Left lung (tissue), 10 donors: ENCODE results near the gene NAALADL2. TPM values are rescaled to one million over a fixed set of nuclear protein-coding genes. Genes with fewer than 3 reads are reported as not detected.

Source experiments
- ATAC-seq: fragments of 200-7000 bp; cut with Tn5 transposase; one replicate; pipeline ENCODE4 v1.9.1; 2020; ENCODE audit warnings: moderate library complexity
- DNase-seq, 4 donors: peaks; one replicate each; pipeline ENCODE4 v3.0.0-alpha.2; 2013 to 2020
- H3K27ac ChIP-seq, 2 donors: fragments of 200-600 bp; sonication (generic) in 1 of 2; one replicate each; pipeline versions ENCODE4 v1.5.0 to v1.8.0; 2020 to 2021
- H3K27me3 ChIP-seq, 2 donors: fragments of 200-600 bp; sonication (generic) in 1 of 2; one replicate each; pipeline versions ENCODE4 v1.5.0 to v1.8.0; 2020 to 2021
- H3K36me3 ChIP-seq, 2 donors: fragments of 200-600 bp; sonication (generic) in 1 of 2; one replicate each; pipeline versions ENCODE4 v1.5.0 to v1.8.0; 2020 to 2021
- H3K4me1 ChIP-seq, 2 donors: fragments of 200-600 bp; one replicate each; pipeline ENCODE4 v1.8.0; 2021
- H3K4me3 ChIP-seq, 2 donors: fragments of 200-600 bp; sonication (generic) in 1 of 2; one replicate each; pipeline versions ENCODE4 v1.5.0 to v1.8.0; 2020 to 2021; ENCODE audit warnings: mild to moderate bottlenecking in 1 of 2
- H3K9me3 ChIP-seq, 2 donors: fragments of 200-600 bp; sonication (generic) in 1 of 2; one replicate each; pipeline versions ENCODE4 v1.5.0 to v1.8.0; 2020 to 2021
- CTCF ChIP-seq, 2 donors: fragments of 200-600 bp; sonication (generic) in 1 of 2; IDR thresholded peaks; one replicate each; pipeline versions ENCODE4 v1.5.0 to v1.8.0; 2021; ENCODE audit warnings: antibody characterized with exemption in 2 of 2
- intact Hi-C, 2 donors: fragments of 100-400 bp; cut with DNase I; formaldehyde crosslinking; loops; one replicate each; pipeline versions ENCODE4 v1.11.2 to v1.14.2; 2022
- polyA plus RNA-seq, 6 donors: library from polyadenylated mRNA; unstranded; fragments of 120-200 nt; gene quantifications; one replicate each; pipeline ENCODE4 v1.2.1, GENCODE V29; 2013; ENCODE audit not compliant: insufficient read length in 6 of 6
- total RNA-seq, 2 donors: library from RNA; stranded (reverse); fragmentation: NEBNext Ultra II Directional; extraction: Animal tissue kit (Norgen Biotek cat#: 25700); gene quantifications; one replicate each; pipeline ENCODE4 v1.2.1, GENCODE V29; 2021
- donor health status: DM: no; HTN: yes; CAD: no.
- donor health status: DM: no; HTN: no; CAD: no.

NAALADL2 gene
- total and polyA plus RNA-seq, 8 donors: 9.8 to 23.3 (median 17.8) TPM

GRCh38 chr3:175617247-175617646, 758.1 kb downstream of the NAALADL2 start:
- H3K36me3 ChIP-seq: no peaks in the 10 kb centered on the region
- no peaks in the 10 kb centered on the region for H3K27me3 ChIP-seq
- H3K9me3 ChIP-seq: peaks cover 0 to 16% of the 10 kb centered on the region in 2 donors
- ATAC-seq: no peak
- no peaks in the 10 kb centered on the region for H3K4me1 ChIP-seq
- TF ChIP-seq CTCF (IDR thresholded peaks at IDR 0.05): no peak
- no peak overlapping the region for H3K27ac ChIP-seq
- no peak overlapping the region for H3K4me3 ChIP-seq
- no peak for DNase-seq
- intact Hi-C loops: no loop called here

GRCh38 chr3:175619369-175619768, 760.2 kb downstream of the NAALADL2 start:
- H3K27ac ChIP-seq: no peak overlapping the region
- no peaks in the 10 kb centered on the region for H3K4me1 ChIP-seq
- no peak for TF ChIP-seq CTCF (IDR thresholded peaks at IDR 0.05)
- H3K4me3 ChIP-seq: no peak overlapping the region
- ATAC-seq (no peak), DNase-seq (no peak)
- intact Hi-C loops: no loop called here
- peaks cover 0 to 16% of the 10 kb centered on the region in 2 donors for H3K9me3 ChIP-seq
- no peaks in the 10 kb centered on the region for H3K36me3 ChIP-seq
- H3K27me3 ChIP-seq: no peaks in the 10 kb centered on the region

GRCh38 chr3:175620093-175620492, 761.0 kb downstream of the NAALADL2 start:
- Histone ChIP-seq H3K27me3 (no peaks in the 10 kb centered on the region), H3K9me3 (peaks cover 0 to 16% of the 10 kb centered on the region in 2 donors), H3K4me1 (no peaks in the 10 kb centered on the region), H3K27ac (no peak overlapping the region), H3K4me3 (no peak overlapping the region), H3K36me3 (no peaks in the 10 kb centered on the region)
- no peak for ATAC-seq
- TF ChIP-seq CTCF (IDR thresholded peaks at IDR 0.05): no peak
- DNase-seq: peak in 1 of 4 donors; percentile 54
- intact Hi-C loops: no loop called here

DNA sequence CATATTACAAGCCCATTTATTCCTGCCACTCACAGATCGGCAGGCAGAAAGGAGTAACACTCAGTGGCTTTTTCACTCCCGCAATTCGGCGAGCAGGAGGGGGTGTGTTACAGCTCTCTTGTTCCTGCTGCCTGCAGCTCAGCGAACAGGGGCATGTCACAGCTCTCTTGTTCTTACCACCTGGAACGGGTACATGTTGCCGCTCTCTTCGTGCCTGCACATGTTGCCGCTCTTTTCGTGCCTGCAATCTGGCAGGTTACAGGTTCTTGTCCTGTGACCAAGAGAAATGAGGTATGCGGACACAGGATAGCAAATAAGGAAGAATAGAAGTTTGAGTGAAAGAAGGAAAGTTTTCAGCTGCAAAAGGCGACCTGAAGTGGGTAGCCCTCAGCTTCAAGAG, 761.4 kb downstream of the NAALADL2 start:
- peaks cover 0 to 16% of the 10 kb centered on the region in 2 donors for H3K9me3 ChIP-seq
- H3K4me3 ChIP-seq: no peak overlapping the region
- no peak for TF ChIP-seq CTCF (IDR thresholded peaks at IDR 0.05)
- DNase-seq: no peak
- no peaks in the 10 kb centered on the region for H3K27me3 ChIP-seq
- intact Hi-C loops: no loop called here
- no peak for ATAC-seq
- no peak overlapping the region for H3K27ac ChIP-seq
- no peaks in the 10 kb centered on the region for H3K4me1 ChIP-seq
- H3K36me3 ChIP-seq: no peaks in the 10 kb centered on the region

DNA sequence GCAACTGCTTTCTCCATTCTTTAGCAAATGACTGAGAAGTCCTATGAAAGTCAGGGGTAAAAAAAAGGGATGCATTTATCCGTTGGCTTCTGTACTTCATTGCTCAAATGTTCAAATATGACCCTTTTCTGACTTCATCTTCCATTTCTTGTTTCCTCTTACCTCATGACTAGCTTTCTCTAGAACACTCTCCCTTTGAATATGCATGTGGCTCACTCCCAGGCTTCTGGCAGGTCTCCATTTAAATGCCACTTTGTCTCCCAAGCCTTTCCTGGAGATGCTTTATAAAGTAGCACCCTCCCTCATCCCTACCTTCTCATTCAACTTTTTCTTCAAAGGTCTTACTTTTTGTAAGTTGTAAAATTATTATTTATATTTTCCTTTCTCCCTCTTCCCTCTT, 781.8 kb downstream of the NAALADL2 start:
- no peak overlapping the region for H3K4me3 ChIP-seq
- no peak overlapping the region for H3K27ac ChIP-seq
- peaks cover 0 to 12% of the 10 kb centered on the region in 2 donors for H3K9me3 ChIP-seq
- intact Hi-C loops: no loop called here
- H3K4me1 ChIP-seq: no peaks in the 10 kb centered on the region
- H3K36me3 ChIP-seq: no peaks in the 10 kb centered on the region
- no peak for DNase-seq
- H3K27me3 ChIP-seq: no peaks in the 10 kb centered on the region
- TF ChIP-seq CTCF (IDR thresholded peaks at IDR 0.05): no peak
- no peak for ATAC-seq
